ENCODE data around the gene KATNIP. TPM values are rescaled to one million over a fixed set of nuclear protein-coding genes. Genes with fewer than 3 reads are reported as not detected.

The KATNIP gene
- total and polyA plus RNA-seq, 2 of the 13 experiments (the other 11 are each of a cell fraction or from before 2014, with no cell fraction given), result 9.7 to 12.0 TPM

GRCh38 chr16:27595993-27596392 lies 46.0 kb downstream of the KATNIP start (continued):
- TF ChIP-seq CEBPZ (IDR thresholded peaks at IDR 0.05; ENCODE audit: low read length), result no peak
- no peak for TF ChIP-seq SATB2 (CRISPR knock-in tag; IDR thresholded peaks at IDR 0.05)
- no peak for TF ChIP-seq HHEX (CRISPR knock-in tag; IDR thresholded peaks at IDR 0.05)
- no peak for TF ChIP-seq AHDC1 (CRISPR knock-in tag; IDR thresholded peaks at IDR 0.05; ENCODE audit: borderline replicate concordance)
- TF ChIP-seq SSRP1 (CRISPR knock-in tag; IDR thresholded peaks at IDR 0.05), result no peak
- TF ChIP-seq ZNF18 (CRISPR knock-in tag; IDR thresholded peaks at IDR 0.05; ENCODE audit: insufficient replicate concordance), result no peak
- TF ChIP-seq ZNF776 (CRISPR knock-in tag; IDR thresholded peaks at IDR 0.05), result no peak

Measured in HepG2 (cell line).